GM18498 (cell line): ENCODE results near the gene CCDC181.
"Not testable (repeated sequence)": the region's sequence is repeated elsewhere in the genome, so short reads cannot be mapped to it uniquely, and the experiment has no call there.

ENCODE experiments used
- ATAC-seq: cut with Tn5 transposase; IDR thresholded peaks from one replicate; pipeline ENCODE4 v1.9.1; 2021; ENCODE audit warnings: mild to moderate bottlenecking, moderate library complexity; ENCODE audit not compliant: unreplicated experiment

CCDC181 gene

DNA sequence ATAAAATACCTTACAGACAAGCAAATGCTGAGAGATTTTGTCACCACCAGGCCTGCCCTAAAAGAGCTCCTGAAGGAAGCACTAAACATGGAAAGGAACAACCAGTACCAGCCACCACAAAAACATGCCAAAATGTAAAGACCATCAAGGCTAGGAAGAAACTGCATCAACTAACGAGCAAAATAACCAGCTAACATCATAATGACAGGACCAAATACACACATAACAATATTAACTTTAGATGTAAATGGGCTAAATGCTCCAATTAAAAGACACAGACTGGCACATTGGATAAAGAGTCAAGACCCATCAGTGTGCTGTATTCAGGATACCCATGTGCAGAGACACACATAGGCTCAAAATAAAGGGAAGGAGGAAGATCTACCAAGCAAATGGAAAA, 24.7 kb downstream of the CCDC181 start:
- not testable (repeated sequence) for ATAC-seq

DNA sequence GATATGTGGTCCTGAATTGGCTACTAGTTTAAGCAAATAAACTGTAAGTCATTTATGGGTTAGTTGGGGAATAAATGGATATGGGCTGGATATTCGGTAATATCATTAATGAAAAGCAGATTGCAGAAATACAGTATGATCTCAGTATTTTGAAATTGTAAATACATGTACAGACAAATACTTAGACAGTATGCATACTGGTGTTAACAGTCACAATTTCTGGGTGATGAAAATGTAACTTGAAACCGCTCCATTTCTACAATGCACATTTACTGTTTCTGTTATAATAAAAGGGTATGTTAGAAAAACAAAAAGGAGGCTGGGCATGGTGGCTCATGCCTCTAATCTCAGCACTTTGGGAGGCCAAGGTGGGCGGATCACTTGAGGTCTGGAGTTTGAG, 31.3 kb downstream of the CCDC181 start:
- ATAC-seq: no peak

DNA sequence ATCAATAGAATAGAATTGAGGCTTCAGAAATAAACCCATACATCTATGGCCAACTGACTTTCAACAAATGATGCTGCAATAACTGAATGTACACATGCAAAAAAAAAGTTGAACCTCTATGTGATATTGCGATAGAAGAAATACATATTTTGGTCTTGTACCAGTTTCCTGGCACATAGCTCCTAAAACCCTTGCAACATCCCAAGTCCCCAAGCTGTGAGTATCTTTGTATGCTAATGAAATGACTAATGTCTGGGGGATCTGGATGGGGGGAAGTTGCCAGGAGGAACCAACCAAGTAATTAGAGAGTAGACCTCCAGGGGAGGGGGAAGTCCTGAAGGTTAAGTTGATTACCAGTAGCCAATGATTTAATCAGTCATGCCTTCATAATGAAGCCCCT, 34.9 kb downstream of the CCDC181 start:
- ATAC-seq: no peak

DNA sequence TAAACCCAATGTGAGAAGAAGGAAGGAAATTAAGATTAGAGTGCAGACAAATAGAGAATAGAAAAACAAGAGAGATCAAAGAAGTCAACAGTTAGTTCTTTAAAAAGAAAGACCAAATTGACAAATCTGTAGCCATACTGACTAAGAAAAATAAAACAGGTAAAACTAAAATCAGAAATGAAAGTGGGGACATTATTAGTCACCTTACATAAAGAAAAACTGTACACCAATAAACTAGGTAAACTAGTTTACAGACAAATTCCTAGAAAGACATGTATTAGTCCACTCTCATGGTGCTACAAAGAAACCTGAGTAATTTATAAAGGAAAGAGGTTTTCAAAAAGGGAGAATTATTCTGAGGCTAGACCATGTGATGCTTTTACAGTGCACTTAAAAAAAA, 37.0 kb downstream of the CCDC181 start:
- no peak for ATAC-seq

DNA sequence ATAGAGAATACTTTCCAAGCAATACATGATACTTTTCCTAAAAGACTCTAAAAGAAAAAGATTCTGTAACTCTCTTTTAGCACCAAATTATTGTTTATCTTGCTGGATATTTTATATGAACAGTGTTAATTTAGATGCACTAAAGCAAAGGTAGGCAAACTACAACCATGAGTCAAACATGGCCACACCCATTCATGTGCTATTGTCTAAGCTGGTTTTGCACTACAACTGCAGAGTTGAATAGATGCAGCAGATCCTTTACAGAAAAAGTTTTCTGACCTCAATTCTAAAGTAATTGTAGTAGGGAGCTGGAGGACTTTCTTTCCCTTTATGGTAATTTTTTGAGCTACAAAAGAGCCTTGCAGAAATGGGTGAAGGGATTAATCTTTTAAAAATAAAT, 39.9 kb downstream of the CCDC181 start:
- ATAC-seq: no peak

DNA sequence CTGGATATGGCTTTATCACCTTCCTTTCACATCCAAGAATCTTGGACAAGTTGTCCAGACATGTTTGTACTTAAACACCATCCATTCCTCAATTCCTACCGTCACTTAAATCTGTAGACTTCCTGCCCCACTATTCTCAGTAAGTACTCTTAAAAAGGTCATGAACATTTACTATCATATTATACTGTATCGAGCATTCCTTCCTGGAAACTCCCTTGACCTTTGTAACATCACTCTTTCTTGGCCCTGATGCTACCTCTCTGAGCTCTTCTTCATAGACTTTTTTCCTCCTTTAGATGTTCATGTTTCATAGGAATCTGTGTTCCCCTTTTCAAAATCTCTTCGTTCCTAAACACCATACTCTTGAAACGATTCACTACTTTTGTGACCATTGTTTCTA, 43.8 kb downstream of the CCDC181 start:
- ATAC-seq: no peak

DNA sequence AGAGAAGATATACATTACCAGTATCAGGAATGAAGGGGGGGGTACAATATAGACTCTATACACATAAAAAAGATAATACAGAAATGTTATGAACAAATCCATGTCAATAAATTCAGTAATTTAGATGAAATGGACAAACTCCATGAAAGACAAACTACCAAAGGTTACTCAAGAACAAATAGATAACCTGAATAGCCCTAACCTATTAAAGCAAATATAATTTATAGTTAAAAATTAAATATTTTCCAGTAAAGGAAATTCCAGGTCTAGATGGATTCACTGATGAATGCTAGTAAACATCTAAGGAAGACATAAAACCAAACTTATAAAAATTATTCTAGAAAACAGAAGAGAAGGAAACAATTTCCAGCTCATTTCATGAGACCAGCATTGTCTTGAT, 46.1 kb downstream of the CCDC181 start:
- ATAC-seq: no peak

DNA sequence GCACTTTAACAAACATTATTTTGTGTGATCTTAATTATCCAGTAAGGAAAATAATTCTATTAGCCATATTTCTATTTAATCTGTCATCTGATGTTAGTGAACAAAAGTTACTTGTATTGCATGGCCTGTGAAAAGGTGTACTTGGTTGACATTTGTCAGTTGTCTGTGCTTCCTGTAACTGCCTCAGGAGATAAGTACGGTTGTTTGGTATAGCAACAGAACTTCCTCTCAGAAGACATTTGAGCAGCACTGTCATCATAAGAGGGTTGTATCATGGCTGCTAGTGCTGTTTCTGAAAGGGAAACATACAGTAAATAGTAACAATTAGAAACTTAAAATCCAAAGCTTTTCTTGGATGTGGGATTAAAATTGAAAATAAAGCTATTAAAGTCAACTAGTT, 55.9 kb downstream of the CCDC181 start:
- no peak for ATAC-seq

DNA sequence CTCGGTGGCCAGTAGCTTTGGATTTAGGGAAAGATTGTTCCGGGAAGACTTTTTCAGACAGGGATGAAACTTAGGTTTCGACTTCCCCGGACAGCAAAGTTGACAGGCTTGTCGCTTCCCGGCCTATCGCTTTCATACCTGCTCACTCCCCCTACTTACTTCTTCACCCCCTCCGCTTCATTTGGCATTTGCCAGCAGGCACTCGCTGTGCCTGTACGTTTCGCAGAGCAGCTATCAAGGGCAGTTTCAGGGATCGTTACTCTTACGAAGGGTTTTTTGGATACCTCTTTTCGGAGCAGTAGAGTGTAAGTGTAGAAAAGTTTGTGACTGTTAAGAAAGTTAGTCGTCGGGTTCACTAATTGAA, 58.9 kb downstream of the CCDC181 start:
- peak; percentile 24 for ATAC-seq

DNA sequence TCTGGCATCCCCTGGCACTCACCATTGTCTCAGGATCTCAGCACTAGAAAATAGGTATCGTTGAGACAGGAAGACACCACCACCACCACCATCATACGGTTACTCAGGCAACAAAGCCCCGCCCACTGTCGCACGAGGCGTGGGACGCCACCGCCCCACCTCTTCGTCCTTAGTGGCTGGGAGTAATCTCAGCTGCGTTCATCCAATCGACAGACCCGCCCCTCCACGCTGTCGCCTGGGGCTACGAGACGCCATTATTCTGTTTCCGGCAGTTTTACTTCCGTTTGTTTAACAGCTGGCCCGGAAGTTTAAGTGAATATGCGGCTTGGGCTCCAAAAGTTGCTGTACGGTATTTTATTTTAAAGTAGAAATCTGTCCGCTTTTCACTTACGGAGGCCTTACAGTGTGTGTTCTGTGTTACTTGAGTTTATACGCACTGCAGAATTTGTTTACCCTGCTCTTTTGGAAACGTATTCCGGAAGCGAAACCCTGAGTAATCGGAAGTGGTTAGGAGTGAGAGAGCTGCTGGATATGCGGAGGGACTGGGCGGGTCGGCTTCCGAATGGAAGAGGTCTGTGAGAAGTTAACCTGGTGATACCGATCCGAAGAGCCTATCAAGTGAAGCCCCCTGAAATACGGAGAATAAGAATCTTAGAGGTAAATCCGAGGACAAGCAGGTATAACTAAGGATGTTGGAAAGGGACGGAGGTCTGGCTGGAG, 59.4 kb downstream of the CCDC181 start, which contains the start of the genes BLZF1 and NME7:
TSS of gene BLZF1 (plus strand) at position 510 of the 720 bp plus-strand sequence. CDS start 1,328 bp downstream, outside the sequence.
TSS of gene NME7 (minus strand) at position 112 of the 720 bp plus-strand sequence. CDS start at position 25, 87 bp downstream.
- peak; percentile 96 for ATAC-seq

DNA sequence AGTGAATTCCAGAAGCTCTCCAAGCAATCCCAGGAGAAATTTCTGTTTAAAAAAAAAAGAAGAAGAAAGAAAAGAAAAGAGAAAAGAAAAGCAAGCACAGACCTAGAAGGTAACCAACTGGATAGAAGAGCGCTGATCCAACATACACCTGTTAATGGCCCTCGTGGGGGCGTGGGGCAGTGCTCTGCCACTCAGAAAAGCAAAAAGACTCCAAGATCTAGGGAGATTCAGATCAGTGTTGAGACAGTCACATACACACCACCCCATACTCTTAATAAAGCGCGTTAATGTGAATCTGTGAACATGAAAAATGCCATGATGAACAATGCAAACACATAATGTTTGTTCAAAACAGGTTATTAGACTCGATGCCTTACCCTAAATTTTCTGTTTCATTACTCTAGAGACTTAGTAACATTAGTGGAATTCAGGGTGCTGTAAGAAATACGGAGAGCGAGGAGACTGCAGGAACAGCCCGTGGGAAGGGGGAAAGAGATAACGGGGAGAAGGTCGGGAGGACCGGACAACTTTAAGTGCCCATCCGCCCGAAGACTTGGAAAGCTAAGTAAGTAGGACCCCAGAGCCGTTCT, 60.1 kb downstream of the CCDC181 start:
- ATAC-seq: no peak

DNA sequence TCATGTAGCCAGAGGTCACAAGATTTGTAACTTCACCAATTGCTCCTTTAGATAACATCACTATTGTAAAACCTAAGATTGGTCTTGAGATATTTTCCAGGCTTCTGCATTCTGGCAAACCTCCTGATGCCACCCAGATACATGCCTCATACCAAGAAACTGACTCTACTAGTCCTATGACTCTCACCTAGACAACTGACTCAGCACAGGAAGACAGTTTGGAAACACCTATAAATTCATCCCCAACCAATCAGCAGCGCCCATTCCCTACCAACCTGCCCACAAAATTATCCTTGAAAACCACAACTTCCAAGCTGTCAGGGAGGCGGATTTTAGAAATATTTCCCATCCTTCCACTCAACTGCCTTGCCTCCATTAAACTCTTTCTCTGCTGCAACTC, 62.3 kb downstream of the CCDC181 start:
- ATAC-seq: no peak

DNA sequence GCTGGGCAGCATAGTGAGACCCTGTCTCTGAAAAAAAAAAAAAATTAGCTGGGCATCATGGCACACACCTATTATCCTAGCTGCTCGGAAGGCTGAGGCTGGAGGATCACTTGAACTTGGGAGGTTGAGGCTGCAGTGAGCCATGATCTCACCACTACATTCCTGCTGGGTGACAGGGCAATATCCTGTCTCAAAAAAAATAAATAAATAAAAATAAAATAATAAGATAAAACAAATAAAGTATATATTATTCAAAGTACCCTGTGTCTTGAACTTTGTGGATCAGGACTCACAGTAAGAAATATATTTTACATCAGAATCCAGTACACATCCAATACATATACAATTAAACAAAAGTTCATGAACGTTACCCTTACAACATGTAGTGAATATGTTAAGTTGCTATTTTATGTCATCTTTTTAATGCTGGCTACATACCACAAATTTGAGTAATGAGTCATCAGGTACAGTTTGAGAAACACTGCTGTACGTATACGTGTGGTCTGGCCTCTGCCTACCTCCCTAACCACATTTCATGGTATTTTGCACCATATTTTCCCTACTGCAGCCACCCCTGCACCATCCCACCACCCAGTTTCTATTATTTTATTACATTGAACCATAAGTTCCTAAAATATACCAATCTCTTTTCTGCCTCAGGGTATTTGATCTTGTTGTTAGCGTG, 64.1 kb downstream of the CCDC181 start:
- ATAC-seq: peak; percentile 30

DNA sequence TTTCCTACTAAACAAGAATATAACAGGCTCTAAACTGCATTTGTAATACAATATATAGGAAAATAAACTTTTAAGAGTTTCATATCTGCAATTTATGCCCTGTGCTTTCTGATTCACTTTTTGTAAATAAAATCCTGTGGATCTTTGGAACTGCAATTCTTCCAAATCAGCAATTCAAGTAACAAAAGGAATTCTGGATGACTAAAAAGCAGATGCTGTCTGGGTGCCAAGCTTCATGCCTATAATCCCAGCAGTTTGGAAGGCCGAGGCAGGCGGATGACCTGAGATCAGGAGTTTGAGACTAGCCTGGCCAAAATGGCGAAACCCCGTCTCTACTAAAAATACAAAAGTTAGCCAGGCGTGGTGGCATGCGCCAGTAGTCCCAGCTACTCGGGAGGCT, 66.0 kb downstream of the CCDC181 start:
- no peak for ATAC-seq

DNA sequence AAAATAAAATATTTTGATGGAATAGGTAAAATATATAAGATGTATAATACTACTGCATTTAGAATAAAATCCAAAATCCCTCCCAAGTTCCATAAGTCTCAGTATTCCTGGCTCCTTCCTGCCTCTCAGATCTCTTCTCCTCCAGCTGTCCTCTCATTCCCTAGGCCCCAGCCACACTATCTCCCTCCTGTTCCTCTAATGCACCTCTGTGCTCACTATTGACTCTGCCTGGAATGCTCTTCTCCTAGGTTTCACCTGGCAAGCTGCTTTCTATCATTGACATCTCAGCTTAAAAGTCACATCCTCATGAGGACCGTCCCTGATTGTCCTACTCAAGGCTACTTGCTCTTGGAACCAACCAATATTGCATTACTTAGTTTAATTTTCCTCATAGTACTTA, 66.9 kb downstream of the CCDC181 start:
- ATAC-seq: no peak

DNA sequence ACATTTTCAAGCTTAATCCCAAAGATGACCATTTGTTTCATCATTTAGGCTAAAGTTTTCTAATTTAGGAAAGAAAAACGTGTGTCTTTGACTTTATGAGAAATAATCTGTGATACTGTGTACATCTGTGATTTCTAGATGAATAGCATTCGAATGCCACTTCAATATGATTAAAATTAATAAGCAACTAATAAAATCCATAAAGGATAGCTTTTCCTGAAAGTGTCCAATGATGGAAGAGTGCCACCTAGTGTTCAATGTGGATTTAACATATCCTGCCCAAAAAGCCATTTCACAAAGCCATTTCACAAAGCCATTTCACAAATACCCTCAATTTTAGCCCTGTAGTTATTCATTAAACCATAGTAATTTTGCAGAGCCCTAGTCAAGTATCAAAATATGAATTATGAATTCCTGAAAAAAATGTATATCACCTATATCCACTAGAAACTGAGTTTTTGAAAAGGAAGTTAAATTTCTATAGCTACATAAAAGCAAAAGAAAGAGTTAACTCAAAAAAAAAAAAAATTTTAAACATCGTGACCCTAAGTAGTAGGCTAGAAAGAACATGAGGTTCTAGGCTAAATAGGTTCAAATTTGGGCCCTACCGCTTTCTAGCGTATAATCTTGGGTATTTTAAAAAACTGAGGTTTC, 78.8 kb downstream of the CCDC181 start:
- ATAC-seq: no peak

DNA sequence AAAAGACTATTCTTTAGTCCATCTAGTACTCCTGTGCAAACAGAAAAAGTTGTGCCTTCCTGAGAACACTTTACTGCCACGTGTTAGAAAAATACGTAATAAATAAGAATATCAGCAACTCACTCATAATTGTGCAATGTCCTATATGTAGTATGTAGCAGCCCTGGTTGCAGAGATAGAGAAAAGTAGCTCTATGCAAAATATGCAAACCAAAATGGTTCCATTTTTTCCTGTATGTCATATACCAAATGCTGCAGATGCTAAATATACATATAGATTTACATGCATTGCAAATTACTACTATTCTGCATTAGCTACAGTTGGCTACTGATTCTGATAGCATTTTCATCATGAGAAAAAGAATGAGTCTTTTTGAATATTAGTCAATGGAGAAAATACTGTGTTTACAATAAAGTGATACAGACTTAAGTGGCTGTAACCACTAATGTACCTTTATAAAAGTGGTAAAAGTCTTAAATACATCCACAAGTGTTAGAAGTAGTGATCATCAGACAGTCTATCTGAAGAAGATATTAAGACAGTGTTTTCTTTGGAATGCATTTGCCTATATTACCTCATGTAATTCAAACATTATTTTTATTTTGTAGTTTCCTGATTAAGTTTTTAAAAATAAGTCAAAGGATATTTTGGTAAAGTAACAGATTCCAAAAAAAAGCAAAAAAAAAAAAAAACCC, 79.4 kb downstream of the CCDC181 start:
- ATAC-seq: no peak

DNA sequence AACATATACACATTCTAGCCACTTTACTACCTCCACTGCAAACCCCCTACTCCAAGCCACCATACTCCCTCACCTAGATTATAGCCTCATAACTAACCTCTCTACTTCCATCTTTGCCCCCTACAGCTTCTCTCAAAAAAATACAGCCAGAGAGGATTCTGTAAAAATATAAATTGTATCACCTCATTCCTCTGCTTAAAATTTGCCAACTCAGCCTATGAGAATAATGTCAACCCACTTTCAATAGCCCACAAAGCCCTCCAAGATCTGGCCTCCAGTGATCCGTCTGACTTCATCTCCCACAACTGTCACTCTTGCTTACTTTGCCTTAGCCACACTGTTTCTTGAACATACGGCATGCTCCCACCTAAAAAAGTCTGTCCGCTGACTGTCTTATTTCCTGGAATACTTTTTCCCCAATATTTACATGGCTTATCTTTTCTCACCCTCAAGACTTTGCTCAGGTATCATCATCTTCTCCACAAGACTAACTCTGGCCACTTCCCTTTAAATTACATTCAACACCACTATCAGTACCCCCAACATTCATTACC, 81.2 kb downstream of the CCDC181 start:
- no peak for ATAC-seq

DNA sequence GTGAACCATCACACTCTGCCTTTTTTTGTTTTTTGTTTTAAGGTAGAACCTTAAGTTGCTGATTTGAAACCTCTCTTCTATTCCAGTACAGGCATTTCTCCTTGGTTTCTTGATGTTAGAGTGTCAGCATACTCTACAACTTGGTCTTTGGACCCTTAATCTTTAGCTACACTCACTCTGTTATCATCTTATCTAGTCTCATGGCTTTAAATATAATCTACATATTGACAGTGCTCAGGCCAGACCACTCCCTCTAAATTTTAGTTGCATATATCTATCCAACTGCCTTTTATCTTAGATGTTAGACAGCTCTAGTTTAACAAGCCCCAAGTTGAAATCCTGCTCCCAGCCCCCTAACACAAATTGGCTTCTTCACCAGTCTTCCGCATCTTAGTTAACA, 81.8 kb downstream of the CCDC181 start:
- ATAC-seq: no peak
